ENCODE results near the gene SQSTM1.

Gene SQSTM1

DNA sequence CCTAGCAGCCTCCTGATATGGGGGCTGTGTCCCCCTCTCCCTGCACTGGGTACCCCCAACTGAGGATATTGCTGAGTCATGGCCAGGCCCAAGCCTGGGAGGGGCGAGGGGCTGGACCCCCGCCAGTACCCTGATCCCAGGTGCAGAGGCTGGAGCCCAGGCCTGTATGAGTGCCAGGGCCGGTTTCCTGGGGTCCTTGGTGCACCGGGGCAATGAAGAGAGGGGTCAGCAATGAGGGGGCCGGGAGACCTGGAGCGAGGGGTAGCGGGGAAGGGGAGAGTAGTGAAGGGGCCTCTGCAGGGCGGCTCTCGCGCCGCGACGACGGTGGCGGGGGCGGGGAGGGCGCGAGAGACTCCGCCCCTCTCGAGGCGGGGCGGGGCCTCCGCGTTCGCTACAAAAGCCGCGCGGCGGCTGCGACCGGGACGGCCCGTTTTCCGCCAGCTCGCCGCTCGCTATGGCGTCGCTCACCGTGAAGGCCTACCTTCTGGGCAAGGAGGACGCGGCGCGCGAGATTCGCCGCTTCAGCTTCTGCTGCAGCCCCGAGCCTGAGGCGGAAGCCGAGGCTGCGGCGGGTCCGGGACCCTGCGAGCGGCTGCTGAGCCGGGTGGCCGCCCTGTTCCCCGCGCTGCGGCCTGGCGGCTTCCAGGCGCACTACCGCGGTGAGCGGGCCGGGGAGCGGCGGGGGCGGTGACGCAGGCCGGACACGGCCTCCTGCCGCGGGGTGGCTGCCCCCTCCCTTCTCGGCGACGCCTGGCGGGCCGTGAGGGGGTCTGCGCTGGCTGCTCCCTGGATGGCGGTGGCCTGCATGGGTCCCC lies at the start of gene SQSTM1:
TSS of gene SQSTM1 (plus strand) at position 423 of the 815 bp plus-strand sequence. CDS start at position 455, 32 bp downstream.
- H3K9me3 ChIP-seq (ENCODE audit: control insufficient read depth, low read length) = no peaks in the 10 kb centered on the region
- DNase-seq (ENCODE audit: low read depth) = peak; percentile 93
- H3K9ac ChIP-seq (ENCODE audit: low read length) = peak within 1 kb of the TSS; percentile 99
- H3K4me1 ChIP-seq (ENCODE audit: control insufficient read depth, insufficient read depth, low read length) = peaks cover 59% of the 10 kb centered on the region
- H3K4me3 ChIP-seq (ENCODE audit: low read length) = peak within 1 kb of the TSS; percentile 87
- H3K27me3 ChIP-seq (replicated peaks; ENCODE audit: control insufficient read depth, insufficient read depth, low read length) = no peaks in the 10 kb centered on the region
- H3K36me3 ChIP-seq (ENCODE audit: control insufficient read depth, insufficient read depth, low read length, severe bottlenecking) = peaks cover 39% of the 10 kb centered on the region

DNA sequence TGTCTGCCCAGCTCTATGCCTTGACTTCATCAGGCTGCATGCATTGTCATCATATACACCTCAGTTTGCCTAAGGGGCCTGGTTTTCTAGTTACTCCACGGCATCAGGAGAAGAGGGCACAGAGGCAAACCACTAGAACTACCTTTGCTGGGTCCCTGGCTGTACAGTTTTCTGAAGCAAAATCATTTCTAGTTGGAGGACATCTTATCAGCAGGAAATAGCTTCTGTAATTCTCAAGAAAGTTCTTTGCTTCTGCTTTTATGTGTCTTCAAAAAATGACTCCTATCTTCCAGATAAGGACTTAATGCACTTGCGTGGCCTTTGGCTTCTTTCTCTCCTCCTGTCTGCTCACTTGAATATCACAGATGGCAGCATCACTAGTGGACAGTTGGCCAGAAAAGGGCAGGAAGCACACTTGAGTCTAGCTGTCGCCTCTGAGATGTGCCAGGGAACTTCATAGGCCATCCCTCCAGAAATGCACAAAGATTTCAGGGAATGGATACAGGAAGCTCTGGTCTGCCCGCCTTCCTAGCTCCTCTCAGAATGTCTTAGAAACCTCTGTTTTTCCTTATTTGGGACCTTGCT lies 49.3 kb upstream of the SQSTM1 start:
- no peak for DNase-seq (ENCODE audit: low read depth)

DNA sequence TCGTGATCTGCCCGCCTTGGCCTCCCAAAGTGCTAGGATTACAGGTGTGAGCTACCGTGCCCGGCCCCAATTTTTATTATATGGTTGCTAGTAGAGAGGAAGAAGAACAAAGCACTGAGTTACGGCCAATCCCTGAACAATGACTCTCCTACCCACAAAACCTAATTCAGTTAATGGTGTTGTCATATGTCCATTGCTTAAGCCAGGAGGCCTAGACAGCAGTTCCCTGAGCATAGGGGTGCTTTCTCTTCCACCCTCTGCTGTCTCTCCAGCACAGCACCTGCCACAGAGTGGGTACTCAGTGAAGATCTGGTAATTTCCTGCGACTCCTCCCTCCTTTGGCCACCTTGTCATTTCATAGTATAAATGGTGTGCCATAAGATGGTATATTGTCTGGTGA lies 48.4 kb upstream of the SQSTM1 start:
- Histone ChIP-seq H3K9ac (ENCODE audit: low read length) (no peak overlapping the region), H3K36me3 (ENCODE audit: control insufficient read depth, insufficient read depth, low read length, severe bottlenecking) (peaks cover 87% of the 10 kb centered on the region), H3K4me1 (ENCODE audit: control insufficient read depth, insufficient read depth, low read length) (peaks cover 2% of the 10 kb centered on the region), H3K9me3 (ENCODE audit: control insufficient read depth, low read length) (no peaks in the 10 kb centered on the region), H3K27me3 (replicated peaks; ENCODE audit: control insufficient read depth, insufficient read depth, low read length) (no peaks in the 10 kb centered on the region), H3K4me3 (ENCODE audit: low read length) (no peak overlapping the region)
- DNase-seq (ENCODE audit: low read depth) = no peak

More for the DNA sequence above, 49.3 kb upstream of the SQSTM1 start:
- Histone ChIP-seq H3K9ac (ENCODE audit: low read length) (no peak overlapping the region), H3K9me3 (ENCODE audit: control insufficient read depth, low read length) (no peaks in the 10 kb centered on the region), H3K4me1 (ENCODE audit: control insufficient read depth, insufficient read depth, low read length) (peaks cover 11% of the 10 kb centered on the region), H3K27me3 (replicated peaks; ENCODE audit: control insufficient read depth, insufficient read depth, low read length) (no peaks in the 10 kb centered on the region), H3K36me3 (ENCODE audit: control insufficient read depth, insufficient read depth, low read length, severe bottlenecking) (peaks cover 83% of the 10 kb centered on the region), H3K4me3 (ENCODE audit: low read length) (no peak overlapping the region)

DNA sequence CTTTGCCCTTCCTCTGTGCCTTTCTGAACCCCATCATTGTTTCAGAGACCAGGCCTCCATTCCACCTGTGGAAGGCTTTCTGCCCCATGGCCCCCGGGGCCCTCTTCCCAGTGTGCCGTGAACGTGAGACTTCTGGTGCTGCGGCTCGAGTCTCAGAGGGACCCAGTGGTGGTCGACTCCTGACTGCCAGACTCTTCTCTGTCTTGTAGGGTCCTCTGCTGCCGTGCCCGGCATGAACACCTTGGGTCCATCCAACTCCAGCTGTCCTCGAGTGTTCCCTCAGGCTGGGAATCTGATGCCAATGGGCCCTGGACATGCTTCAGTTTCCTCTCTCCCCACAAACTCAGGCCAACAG lies 47.0 kb upstream of the SQSTM1 start:
- H3K9me3 ChIP-seq (ENCODE audit: control insufficient read depth, low read length) = no peaks in the 10 kb centered on the region
- DNase-seq (ENCODE audit: low read depth) = no peak
- H3K36me3 ChIP-seq (ENCODE audit: control insufficient read depth, insufficient read depth, low read length, severe bottlenecking) = peaks cover 94% of the 10 kb centered on the region
- no peak overlapping the region for H3K4me3 ChIP-seq (ENCODE audit: low read length)
- H3K27me3 ChIP-seq (replicated peaks; ENCODE audit: control insufficient read depth, insufficient read depth, low read length) = no peaks in the 10 kb centered on the region
- no peaks in the 10 kb centered on the region for H3K4me1 ChIP-seq (ENCODE audit: control insufficient read depth, insufficient read depth, low read length)
- H3K9ac ChIP-seq (ENCODE audit: low read length) = no peak overlapping the region

GRCh38 chr5:179774442-179774841 lies 46.3 kb upstream of the SQSTM1 start:
- no peak for DNase-seq (ENCODE audit: low read depth)
- H3K4me3 ChIP-seq (ENCODE audit: low read length) = no peak overlapping the region
- H3K9ac ChIP-seq (ENCODE audit: low read length) = no peak overlapping the region
- no peaks in the 10 kb centered on the region for H3K4me1 ChIP-seq (ENCODE audit: control insufficient read depth, insufficient read depth, low read length)
- H3K36me3 ChIP-seq (ENCODE audit: control insufficient read depth, insufficient read depth, low read length, severe bottlenecking) = peaks cover 88% of the 10 kb centered on the region
- H3K9me3 ChIP-seq (ENCODE audit: control insufficient read depth, low read length) = no peaks in the 10 kb centered on the region
- no peaks in the 10 kb centered on the region for H3K27me3 ChIP-seq (replicated peaks; ENCODE audit: control insufficient read depth, insufficient read depth, low read length)

DNA sequence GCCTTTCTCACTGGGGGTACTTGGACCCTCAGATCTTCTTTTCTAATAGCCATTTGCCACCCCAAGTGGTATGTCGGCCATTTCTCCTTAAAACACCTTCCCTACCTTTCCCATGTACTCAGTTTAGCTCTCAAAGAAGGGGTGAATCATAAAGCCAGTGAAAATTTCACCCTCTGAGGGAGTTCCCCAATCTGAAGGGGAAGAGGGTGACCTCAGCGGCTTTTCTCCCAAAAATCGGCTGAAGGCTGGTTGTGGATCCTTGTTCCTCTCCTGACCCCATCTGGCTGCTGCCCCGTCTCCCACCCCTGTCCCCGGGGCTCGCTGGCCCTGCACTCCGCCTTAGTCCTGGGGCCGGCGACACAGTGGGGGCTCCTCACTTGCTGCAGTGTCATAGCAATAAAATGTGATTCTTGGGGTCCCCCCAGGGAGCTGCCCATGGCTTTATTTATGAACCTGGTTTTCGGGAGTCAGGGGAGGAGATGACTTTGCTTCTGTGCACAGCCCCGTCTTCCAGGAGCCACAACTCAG lies 44.2 kb upstream of the SQSTM1 start:
- Histone ChIP-seq H3K36me3 (ENCODE audit: control insufficient read depth, insufficient read depth, low read length, severe bottlenecking) (peaks cover 72% of the 10 kb centered on the region), H3K4me3 (ENCODE audit: low read length) (no peak overlapping the region), H3K9me3 (ENCODE audit: control insufficient read depth, low read length) (no peaks in the 10 kb centered on the region), H3K9ac (ENCODE audit: low read length) (no peak overlapping the region), H3K4me1 (ENCODE audit: control insufficient read depth, insufficient read depth, low read length) (no peaks in the 10 kb centered on the region), H3K27me3 (replicated peaks; ENCODE audit: control insufficient read depth, insufficient read depth, low read length) (no peaks in the 10 kb centered on the region)
- no peak for DNase-seq (ENCODE audit: low read depth)

- no peaks in the 10 kb centered on the region for H3K9me3 ChIP-seq (ENCODE audit: control insufficient read depth, low read length)
- no peak overlapping the region for H3K4me3 ChIP-seq (ENCODE audit: low read length)
- DNase-seq (ENCODE audit: low read depth) = no peak
- no peak overlapping the region for H3K9ac ChIP-seq (ENCODE audit: low read length)
- H3K27me3 ChIP-seq (replicated peaks; ENCODE audit: control insufficient read depth, insufficient read depth, low read length) = no peaks in the 10 kb centered on the region
- peaks cover 63% of the 10 kb centered on the region for H3K36me3 ChIP-seq (ENCODE audit: control insufficient read depth, insufficient read depth, low read length, severe bottlenecking)
- no peaks in the 10 kb centered on the region for H3K4me1 ChIP-seq (ENCODE audit: control insufficient read depth, insufficient read depth, low read length)
Observed at GRCh38 chr5:179777456-179777855, 43.2 kb upstream of the SQSTM1 start.

- no peaks in the 10 kb centered on the region for H3K27me3 ChIP-seq (replicated peaks; ENCODE audit: control insufficient read depth, insufficient read depth, low read length)
- peaks cover 59% of the 10 kb centered on the region for H3K36me3 ChIP-seq (ENCODE audit: control insufficient read depth, insufficient read depth, low read length, severe bottlenecking)
- no peak overlapping the region for H3K9ac ChIP-seq (ENCODE audit: low read length)
- H3K9me3 ChIP-seq (ENCODE audit: control insufficient read depth, low read length) = no peaks in the 10 kb centered on the region
- no peak for DNase-seq (ENCODE audit: low read depth)
- no peak overlapping the region for H3K4me3 ChIP-seq (ENCODE audit: low read length)
- H3K4me1 ChIP-seq (ENCODE audit: control insufficient read depth, insufficient read depth, low read length) = no peaks in the 10 kb centered on the region
Observed at GRCh38 chr5:179777909-179778308, 42.8 kb upstream of the SQSTM1 start.

- no peak overlapping the region for H3K4me3 ChIP-seq (ENCODE audit: low read length)
- H3K9ac ChIP-seq (ENCODE audit: low read length) = no peak overlapping the region
- no peaks in the 10 kb centered on the region for H3K27me3 ChIP-seq (replicated peaks; ENCODE audit: control insufficient read depth, insufficient read depth, low read length)
- no peaks in the 10 kb centered on the region for H3K9me3 ChIP-seq (ENCODE audit: control insufficient read depth, low read length)
- H3K4me1 ChIP-seq (ENCODE audit: control insufficient read depth, insufficient read depth, low read length) = no peaks in the 10 kb centered on the region
- peaks cover 52% of the 10 kb centered on the region for H3K36me3 ChIP-seq (ENCODE audit: control insufficient read depth, insufficient read depth, low read length, severe bottlenecking)
- DNase-seq (ENCODE audit: low read depth) = no peak
Observed at GRCh38 chr5:179778591-179778990, 42.1 kb upstream of the SQSTM1 start.

- H3K36me3 ChIP-seq (ENCODE audit: control insufficient read depth, insufficient read depth, low read length, severe bottlenecking) = peaks cover 40% of the 10 kb centered on the region
- H3K9me3 ChIP-seq (ENCODE audit: control insufficient read depth, low read length) = no peaks in the 10 kb centered on the region
- no peak overlapping the region for H3K9ac ChIP-seq (ENCODE audit: low read length)
- H3K4me3 ChIP-seq (ENCODE audit: low read length) = no peak overlapping the region
- H3K27me3 ChIP-seq (replicated peaks; ENCODE audit: control insufficient read depth, insufficient read depth, low read length) = no peaks in the 10 kb centered on the region
- DNase-seq (ENCODE audit: low read depth) = no peak
- no peaks in the 10 kb centered on the region for H3K4me1 ChIP-seq (ENCODE audit: control insufficient read depth, insufficient read depth, low read length)
Observed at GRCh38 chr5:179779826-179780225, 40.9 kb upstream of the SQSTM1 start.

- H3K4me3 ChIP-seq (ENCODE audit: low read length) = no peak overlapping the region
- H3K36me3 ChIP-seq (ENCODE audit: control insufficient read depth, insufficient read depth, low read length, severe bottlenecking) = peaks cover 35% of the 10 kb centered on the region
- no peaks in the 10 kb centered on the region for H3K9me3 ChIP-seq (ENCODE audit: control insufficient read depth, low read length)
- DNase-seq (ENCODE audit: low read depth) = no peak
- H3K9ac ChIP-seq (ENCODE audit: low read length) = no peak overlapping the region
- H3K27me3 ChIP-seq (replicated peaks; ENCODE audit: control insufficient read depth, insufficient read depth, low read length) = no peaks in the 10 kb centered on the region
- H3K4me1 ChIP-seq (ENCODE audit: control insufficient read depth, insufficient read depth, low read length) = no peaks in the 10 kb centered on the region
Observed at GRCh38 chr5:179780362-179780761, 40.3 kb upstream of the SQSTM1 start.

All from adipocyte (in vitro differentiated cells).